Measurements from ENCODE around the gene QRICH2.
"Not testable (repeated sequence)": the region's sequence is repeated elsewhere in the genome, so short reads cannot be mapped to it uniquely, and the experiment has no call there.

The QRICH2 gene

DNA sequence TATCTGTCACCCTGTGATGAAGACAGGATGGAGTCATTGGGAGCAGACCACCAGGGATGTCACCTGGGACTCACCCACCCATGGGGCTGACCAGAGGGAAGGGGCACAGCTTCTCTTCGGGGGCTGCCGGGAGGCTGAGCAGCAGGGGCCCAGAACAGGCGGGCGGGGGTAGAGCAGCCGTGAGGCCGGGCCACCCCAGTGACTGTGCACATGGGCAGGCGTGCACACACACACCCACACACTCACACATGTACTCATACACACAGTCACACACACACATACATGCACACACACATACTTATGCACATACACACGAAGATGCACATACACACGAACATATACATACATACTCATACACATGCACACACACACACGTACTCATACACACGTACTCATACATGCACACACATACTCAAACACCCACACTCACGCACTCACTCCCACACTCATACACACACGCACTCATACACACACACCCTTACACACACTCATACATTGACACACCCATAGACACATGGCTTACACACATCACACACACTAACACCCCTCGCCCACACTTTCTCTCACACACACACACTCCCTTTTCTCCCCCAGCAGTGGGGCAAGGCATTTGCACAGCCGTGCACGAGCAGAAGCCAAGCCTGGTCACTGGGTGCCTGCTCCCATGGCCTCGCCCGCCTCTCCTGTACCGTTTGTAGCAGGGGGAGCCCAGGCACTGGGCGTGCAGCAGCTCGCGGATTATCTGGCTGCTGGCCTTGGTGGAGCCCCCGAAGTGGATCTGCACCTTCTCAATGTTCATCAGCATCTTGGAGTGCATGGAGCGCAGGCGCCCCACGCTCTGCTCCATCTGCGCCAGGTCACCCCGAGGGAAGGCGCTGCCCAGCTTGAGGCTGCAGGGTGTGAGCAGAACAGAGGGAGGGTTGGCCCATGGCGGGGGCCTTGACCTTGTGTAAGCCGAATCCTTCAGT lies 30.5 kb downstream of the QRICH2 start:
- no peak for DNase-seq

DNA sequence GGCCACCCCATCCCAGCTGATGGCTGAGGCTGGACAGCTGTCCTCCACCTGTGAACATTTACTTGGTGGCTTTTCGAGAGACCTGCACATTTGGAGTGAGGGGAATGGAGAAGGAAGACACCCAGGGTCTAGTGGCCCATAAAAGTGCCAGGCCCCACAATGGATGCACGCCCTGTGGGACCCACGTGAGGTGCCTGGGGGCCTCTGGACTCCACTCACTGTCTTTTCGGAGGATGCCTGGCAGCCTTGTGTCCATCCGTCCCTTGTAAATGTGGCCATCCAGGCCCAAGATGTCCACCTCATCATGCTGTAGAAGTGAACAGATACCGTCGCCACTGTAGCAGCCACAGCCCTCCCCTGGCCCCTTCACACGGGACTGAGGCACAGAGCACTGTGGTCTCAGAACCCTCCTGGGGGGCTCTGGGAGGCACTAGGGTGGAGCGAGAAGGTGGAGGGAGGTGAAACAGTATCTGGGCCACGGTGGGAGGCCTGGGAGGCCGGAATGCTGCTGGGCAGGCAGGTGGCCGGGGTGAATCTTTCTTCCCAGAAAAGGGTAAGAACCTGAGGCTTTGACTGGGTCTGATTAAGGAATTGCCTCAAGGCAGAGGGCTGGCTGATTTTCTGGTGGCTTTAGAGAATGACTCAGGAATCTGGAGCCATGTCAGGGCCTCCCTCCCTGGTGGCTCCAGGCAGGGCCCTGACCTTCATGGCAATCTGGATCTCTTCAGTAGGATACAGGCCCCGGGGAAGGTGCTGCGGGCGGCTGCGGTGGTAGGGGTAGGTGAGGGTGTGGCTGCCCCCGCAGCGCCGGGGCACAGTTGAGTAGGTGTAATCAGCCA lies 31.4 kb downstream of the QRICH2 start:
- no peak for DNase-seq

DNA sequence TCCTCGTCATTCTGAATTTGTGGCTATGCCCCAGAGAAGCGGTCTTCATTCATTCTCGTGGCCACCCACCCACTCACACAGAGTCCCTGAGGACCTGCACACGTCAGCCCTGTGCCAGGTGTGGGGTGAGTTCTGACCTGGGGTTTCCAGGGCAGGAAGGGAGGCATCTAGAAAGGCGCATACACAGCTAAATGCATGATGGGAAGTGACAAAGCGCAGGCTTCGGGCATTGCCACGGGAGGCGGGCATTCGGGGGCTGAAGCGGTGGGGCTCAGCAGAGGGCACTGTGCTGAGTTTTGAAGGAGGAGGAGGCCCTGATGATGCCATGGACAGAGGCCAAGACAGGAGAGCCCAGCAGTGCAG lies 32.0 kb downstream of the QRICH2 start:
- DNase-seq = no peak

DNA sequence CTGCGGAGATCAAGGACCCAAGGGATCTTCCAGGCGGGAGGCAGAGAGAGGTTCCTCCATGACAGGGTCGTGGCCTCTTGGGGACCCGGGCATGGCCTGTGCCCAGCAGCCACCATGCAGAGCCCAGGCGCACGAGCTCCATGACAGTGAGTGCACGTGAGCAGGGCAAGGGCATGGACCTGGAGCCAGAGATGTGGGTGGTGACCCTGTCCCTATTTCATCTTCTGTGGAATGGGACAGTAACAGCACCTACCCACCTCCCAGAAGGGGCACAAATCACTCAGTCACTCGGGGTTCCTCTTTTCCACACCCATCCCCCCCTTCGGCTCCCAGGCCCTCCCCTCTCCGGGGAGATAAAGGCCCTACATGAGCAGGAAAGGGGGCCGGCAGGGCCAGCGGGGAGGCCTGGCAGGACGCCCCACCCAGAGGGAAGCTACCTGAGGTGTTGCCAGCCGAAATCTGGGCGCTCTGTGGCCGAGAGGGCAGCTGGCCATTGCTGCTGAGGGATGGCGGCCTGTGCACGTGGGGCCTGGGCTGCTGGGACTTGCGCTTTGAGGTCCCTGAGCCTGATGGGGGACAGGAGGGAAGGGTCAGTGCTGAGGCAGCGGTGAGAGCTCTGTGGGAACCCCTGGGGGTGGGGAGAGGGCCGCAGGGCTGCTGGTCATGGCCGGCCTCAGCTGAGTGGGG lies 32.6 kb downstream of the QRICH2 start:
- no peak for DNase-seq

DNA sequence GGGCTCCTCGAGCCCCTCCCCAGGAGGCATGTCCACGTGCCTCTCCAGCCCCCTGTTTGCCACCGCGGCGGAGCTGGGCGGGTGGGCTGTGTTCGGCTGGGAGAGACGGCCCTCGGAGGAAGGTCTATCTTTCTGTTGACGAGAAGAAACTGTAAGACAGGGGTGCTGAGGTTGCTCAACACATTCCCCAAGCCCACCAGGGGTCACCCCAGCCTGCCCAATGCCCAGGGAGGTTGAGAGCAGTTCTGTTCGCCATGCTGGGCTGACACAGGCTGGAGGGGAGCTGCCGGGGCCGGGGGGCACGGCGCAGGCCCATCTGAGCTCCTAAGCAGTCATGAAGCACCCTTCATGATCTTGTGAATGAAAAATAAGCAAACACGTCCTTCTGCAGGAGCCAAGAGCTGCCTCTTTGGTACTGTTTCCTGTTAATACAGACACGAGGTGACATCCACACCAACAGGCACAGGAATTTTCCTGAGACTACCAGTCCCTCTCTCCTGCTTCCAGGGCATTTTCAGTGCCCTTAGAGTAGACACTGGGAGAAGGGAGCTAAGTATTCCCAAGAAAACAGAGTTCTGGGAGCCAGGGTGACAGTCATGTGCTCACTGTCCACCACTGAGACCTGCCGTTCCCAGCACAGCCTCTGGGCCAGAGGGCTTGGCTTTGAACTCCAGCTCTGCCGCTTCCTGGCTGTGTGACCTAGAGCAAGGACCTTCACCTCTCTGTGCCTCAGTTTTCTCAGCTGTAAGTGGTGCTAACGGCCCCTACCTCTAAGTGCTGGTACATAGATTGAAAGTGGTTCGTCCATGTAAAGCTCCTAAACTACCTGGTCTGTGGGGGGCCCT lies 33.7 kb downstream of the QRICH2 start:
- DNase-seq = no peak

DNA sequence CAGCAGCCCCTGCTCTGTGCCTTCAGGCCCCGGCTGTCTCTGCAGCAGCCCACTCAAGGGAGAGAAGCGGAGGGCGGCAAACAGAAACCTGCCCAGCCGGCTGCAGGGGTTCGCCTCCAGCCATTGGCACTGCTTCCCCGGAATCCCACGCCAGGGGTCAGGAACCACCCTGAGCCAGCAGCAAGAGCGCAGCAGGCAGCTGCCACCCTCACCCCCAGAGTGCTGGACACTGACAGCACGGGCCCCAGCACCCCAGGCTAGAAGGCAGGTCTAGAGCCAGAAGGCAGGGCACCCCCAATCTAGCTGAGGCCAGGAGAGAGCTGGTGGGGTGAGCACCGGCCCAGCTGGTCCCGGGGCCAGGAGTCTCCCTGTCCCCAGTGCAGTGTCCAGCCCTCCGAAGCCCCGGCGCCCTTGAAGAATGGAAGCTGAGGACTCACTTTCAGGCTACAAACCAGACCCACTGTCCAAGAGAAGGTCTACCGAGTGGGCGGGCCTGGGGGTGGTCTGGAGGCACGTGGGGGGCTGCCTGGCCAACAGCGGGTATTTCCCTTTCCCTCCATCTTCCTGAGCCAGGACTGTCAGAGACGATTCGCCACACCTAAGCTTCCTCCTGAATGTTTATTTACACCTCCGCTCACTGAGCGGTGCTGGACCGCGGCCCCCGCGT lies 34.5 kb downstream of the QRICH2 start:
- no peak for DNase-seq

DNA sequence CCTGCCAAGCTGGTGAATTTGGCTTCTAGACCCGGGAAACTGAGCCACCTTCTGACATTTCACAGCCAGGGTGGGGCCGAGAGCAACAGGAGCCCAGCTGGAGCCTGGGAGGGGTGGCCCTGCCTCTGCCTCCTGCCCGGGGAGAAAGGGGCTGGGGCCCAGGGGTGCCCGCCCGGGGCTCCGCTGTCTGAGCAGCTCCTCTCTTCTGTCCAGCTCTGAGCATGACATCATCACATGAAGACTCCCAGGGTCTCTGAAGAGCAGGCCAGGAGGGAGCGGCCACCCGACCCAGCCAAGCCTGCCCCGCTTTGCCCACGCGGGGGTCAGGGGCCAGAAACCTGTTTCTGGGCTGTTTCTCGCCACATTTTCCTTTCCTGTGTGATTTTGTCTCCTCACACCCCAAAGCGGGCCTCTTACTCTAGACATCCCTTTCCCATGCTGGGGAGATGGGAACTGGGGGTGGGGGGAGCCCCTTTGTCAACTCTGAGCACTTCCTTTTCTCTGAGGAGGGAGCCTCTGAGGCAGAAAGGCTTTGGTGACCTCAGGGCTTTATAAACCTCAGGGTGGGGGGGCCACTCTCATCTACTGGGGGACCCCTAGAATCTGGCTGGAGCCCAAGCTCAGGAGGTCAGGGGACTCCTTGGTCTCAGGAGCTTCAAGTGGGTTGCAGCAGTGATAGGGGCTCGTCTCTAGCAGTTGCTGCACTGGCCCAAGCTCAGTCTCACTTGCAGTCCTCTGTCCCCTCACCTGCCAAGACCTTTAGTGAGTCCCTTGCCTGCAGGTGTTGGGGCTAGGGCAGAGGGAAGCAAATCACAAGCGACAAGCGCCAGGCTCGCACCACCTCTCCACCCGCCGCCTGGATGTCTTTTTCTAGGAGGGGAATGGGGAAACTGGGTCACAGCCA lies 35.3 kb downstream of the QRICH2 start:
- DNase-seq = no peak

DNA sequence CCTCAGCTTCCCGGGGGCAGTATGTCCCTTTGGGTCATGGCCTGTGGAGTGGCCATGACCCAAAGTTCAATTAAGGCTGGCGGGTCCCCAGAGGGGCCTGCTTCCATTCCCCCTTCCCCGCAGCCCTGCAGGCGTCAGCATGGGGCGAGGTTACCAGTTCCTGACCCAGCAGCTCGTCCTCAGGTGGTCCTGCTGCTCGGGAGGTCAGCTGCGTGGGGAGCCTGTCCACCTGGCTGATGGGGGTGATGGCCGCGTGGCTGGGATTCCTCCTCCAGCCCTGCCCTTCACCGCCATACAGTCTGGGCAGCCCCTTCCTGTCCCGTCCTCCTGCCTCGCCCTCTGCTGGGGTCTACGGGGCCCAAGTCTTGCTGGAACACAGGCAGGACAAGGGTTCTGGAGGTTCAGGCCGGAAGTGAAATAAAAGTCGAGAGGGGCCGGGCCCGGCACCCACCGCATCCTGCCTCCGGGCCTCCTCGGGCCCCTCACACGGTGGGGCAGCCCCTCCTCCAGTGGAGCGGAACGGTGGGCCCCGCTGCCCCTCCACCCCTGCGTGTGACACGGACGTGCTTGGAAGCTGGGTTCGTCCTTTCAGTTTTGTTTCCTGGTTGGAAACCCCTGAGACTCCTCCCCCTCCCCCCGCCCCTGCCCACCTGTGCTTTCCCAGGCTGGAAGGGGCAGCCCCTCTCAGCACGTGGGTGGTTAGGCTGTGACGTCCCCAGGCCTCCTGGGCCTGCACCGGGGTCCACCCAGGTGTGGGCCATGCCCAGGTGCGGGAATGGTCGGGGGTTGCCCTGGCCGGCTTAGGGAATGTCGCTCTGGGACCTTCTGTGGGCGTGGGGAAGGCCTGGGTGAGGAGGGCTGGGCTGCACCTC lies 36.2 kb downstream of the QRICH2 start:
- peak; percentile 67 for DNase-seq

DNA sequence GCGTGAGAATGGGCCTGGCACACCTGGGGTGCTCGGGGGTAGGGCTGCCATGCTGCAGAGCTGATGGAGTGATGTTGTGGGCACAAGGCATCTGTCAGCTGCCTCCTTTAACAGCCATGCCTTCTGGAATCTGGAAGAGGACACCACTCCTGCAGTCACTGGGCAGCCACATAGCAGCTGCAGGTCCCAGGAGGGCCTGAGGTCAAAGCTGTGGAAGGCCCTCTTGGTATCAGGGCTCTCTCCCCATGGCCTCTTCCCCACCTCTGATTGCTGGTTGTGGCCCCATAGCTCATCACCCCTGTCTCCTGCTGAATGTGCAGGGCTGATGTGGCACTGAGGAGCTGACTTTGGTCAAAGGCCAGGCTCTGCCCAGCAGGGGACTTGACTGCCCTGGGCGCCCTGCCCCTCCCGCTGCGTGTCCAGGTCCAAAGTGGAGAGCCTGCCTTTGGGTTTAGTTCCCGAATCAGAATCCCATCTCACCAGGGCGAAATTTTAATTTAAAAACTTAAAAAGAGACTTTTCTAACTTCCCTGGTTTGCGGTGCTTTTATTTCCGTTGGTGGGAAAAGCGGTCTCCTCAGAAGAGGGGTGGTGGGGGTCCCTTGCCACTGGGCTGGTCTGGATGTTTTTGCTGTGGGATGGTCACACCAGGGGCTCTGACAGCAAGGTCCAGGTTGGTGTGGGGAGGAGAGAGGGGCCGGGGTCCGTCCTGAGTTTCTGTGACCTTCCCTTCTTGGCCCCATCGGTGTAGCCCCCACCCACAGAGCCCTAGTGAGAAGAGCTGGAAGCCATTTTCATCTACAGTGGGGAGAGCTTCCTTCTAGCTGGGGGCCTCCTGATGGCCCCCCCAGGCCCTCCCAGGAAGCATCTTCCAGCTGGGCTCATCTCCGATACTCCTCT lies 37.1 kb downstream of the QRICH2 start:
- no peak for DNase-seq

DNA sequence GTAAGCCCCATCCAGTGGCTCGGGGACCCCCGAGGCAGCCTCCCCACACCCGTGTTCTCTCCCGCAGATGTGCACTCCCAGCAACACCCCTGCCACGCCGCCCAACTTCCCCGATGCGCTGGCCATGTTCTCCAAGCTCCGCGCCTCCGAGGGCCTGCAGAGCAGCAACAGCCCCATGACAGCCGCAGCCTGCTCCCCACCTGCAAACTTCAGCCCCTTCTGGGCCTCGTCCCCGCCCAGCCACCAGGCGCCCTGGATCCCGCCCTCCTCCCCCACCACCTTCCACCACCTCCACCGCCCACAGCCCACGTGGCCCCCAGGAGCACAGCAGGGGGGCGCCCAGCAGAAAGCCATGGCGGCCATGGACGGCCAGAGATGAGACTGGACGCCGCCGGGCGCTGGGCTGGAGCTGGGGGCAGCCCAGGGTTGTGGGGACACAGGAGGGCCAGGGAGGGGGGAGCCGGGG lies 37.9 kb downstream of the QRICH2 start:
- DNase-seq = no peak

DNA sequence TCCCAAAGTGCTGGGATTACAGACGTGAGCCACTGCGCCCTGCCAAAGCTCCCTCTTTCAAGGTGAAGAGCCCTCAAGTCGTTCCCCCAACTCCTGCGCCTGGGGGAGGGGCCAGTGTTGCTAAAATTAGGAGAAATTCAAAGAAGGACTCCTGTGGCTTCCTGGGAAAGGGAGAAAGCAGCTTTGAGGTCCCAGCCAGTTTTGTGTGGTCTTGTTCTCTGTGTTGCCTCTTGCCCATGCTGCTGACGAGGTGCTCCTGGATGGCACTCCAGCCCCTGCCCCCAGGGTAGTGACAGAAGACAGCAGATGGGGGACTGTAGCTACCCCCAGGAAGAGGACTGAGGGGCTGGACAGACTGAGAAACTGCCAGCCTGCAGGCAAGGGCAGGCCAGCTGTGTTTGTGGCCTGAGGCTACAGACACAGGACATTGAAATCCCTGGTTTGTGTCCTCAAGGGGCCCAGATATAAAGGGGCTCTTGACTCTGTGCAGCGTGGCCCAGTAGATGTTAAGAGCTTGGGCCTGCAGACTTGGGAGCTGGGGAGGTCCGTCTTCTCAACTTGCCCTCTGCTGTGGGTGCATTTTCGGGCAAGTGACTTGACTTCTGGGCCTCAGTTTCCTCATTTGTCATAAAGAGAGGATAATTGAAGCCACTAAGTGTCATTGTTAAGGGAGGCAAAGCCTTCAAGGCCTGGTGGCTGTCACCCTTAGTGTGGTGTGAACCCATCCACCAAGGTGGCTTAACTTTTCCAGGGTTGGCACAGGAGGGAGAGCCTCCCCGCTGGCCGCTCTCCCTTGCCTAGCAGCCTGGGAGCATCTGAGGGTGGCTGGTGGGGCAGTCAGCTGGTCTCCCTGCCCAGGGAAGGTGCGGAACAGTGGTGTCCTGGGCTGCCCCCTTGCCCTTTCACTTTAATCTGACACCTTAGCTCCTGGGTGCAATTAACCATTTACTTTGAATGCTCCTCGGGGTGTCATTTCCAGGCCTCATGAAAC lies 38.8 kb downstream of the QRICH2 start:
- DNase-seq = no peak

DNA sequence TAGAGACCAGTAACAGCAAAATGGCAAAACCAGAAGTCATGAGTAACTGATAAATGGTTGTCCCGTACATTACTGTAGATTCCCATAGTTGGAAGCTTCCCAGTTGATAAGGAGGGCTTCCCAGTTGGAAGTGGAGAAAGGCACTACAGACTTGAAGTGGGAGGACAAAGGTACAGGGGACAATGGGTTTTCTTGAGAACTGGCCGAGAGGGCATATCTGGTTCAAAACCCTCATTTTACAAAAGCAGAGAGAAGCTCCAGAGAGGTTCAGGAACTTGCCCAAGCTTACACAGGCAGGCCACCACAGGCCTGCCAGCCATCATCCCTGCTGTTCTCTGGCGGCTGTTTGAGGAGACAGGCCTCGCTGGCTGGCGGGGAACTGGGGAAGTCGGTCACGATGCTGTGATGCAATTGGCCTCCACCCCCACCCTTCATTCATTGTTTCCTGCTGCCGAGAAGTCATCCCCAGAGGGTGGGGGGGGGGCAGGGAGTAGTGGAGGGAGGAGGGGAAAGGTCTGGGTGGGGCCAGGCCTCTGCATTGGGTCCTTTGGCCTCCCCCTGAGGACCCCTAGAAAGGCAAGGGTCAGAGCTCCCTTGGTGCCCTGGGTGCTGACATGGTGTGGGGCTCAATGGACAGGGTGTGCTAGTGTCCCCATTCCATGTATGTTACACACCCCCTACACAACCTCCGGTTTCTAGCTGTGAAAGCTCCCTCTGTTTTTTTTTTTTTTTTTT lies 39.9 kb downstream of the QRICH2 start:
- peak; percentile 55 for DNase-seq

DNA sequence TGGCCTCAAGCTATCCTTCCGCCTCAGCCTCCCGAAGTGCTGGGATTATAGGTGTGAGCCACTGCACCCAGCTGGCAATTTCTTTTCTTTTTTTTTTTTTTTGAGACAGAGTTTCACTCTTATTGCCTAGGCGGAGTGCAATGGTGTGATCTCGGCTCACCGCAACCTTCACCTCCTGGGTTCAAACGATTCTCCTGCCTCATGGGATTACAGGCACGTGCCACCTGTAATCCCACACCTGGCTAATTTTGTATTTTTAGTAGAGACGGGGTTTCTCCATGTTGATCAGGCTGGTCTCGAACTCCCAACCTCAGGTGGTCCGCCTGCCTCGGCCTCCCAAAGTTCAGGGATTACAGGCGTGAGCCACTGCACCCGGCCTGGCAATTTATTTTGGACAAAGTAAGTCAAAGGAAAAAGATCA lies 40.5 kb downstream of the QRICH2 start:
- not testable (repeated sequence) for DNase-seq

DNA sequence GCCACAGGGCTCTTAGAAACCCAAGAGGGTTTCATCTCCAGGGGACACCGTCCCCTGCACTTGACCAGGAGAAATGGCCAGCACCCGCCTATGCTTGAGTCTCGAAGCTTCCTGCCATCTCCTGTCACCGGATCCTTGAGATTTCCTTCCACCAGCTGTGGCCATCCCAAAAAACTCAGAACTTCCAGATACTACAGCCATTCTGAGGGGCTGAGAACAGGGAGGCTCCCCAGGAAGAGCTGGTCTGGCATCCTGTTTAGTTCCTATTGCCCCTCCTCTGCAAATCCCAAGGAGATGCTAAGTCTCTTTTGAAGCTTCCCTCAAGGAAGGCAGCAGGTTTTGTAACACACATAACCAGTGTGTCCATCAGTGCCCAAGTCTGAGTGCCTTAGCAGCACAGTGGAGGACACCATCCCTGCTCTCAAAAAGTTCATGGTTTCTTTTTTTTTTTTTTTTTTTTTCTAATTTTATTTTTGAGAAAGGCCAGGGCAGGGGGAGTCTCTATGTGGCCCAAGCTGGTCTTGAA lies 41.0 kb downstream of the QRICH2 start:
- DNase-seq = no peak

DNA sequence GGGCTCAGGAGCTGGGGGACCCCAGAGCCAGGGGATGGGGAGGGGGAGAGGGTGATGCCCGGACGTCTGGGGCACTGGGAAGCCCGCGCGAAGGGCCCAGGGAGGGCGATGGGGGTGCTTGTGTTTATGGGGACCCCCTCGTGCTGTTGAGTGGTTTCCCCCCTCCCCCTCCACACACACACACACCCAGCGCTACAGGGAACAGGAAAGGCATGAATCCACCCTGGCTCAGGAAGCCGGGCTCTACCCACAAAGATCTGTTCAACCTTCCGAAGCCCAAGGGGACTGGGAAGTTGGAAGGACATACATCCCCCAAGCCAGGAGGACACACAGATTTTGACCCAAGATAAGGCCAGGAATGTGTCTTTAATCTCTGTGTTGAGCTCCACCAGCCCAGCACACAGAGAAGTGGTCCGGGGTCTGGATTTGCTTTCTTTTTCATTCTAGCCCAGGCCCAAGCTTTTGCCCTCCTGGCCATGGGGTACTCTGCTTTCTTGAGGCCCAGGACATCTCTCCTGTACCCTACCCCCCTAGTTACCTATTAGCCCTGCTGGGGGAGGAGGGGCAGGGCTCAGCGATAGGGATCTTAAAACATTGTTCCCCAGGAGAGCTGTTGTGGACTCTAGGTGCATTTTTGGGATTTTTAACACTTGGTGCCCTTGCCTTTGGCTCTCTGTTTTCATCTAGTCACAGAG lies 41.7 kb downstream of the QRICH2 start:
- no peak for DNase-seq

Measured in activated CD4-positive, alpha-beta T cell treated with anti-CD3 and anti-CD28 coated beads for 1 hour (primary cell).